GM21367 (cell line): Measurements from ENCODE around the gene GATB.

Experiments
- ATAC-seq: cut with Tn5 transposase; IDR thresholded peaks from one replicate; pipeline ENCODE4 v1.9.1; 2021; ENCODE audit not compliant: unreplicated experiment

GATB gene

GRCh38 chr4:151703401-151703800 is 57.4 kb downstream of the GATB start:
- ATAC-seq: no peak

- ATAC-seq: no peak
Measured at GRCh38 chr4:151702256-151702655, 58.6 kb downstream of the GATB start.

GRCh38 chr4:151700566-151701316 is 60.1 kb downstream of the GATB start:
- ATAC-seq: no peak

- no peak for ATAC-seq
Measured at GRCh38 chr4:151698213-151698612, 62.6 kb downstream of the GATB start.

GRCh38 chr4:151694961-151695720 is 65.7 kb downstream of the GATB start:
- no peak for ATAC-seq

GRCh38 chr4:151692821-151693673 is 67.8 kb downstream of the GATB start:
- no peak for ATAC-seq

- no peak for ATAC-seq
Measured at GRCh38 chr4:151692443-151692782, 68.4 kb downstream of the GATB start.

- ATAC-seq: no peak
Measured at GRCh38 chr4:151691639-151692442, 69.0 kb downstream of the GATB start.

GRCh38 chr4:151690876-151691275 is 69.9 kb downstream of the GATB start:
- ATAC-seq: no peak

GRCh38 chr4:151690164-151690870 is 70.5 kb downstream of the GATB start:
- no peak for ATAC-seq

GRCh38 chr4:151689211-151689991 is 71.4 kb downstream of the GATB start:
- no peak for ATAC-seq

GRCh38 chr4:151688785-151689043 is 72.1 kb downstream of the GATB start:
- no peak for ATAC-seq

GRCh38 chr4:151688003-151688784 is 72.6 kb downstream of the GATB start:
- ATAC-seq: no peak

GRCh38 chr4:151687021-151687640 is 73.7 kb downstream of the GATB start:
- no peak for ATAC-seq

- no peak for ATAC-seq
Measured at GRCh38 chr4:151685303-151685702, 75.5 kb downstream of the GATB start.

- ATAC-seq: no peak
Measured at GRCh38 chr4:151681085-151681484, 79.7 kb downstream of the GATB start.

- ATAC-seq: no peak
Measured at GRCh38 chr4:151679231-151679630, 81.6 kb downstream of the GATB start.

- no peak for ATAC-seq
Measured at GRCh38 chr4:151678048-151678872, 82.5 kb downstream of the GATB start.
